WERI-Rb-1 (cell line): ENCODE data around the gene OCSTAMP.
A peak's percentile ranks its signal among the peaks of the same experiment; 100 is the strongest.

Experiments used
- DNase-seq: peaks from one replicate; pipeline ENCODE4 v3.0.0-alpha.2; 2020
- H3K27ac ChIP-seq: fragments of 250-450 bp; sonication (Bioruptor Pico); 2 replicates; pipeline ENCODE4 v1.5.1; 2020; ENCODE audit warnings: mild to moderate bottlenecking, moderate library complexity
- H3K27me3 ChIP-seq: fragments of 250-450 bp; sonication (Bioruptor Pico); 2 replicates; pipeline ENCODE4 v1.5.1; 2021; ENCODE audit warnings: mild to moderate bottlenecking, low read depth, moderate library complexity; ENCODE audit not compliant: insufficient read depth, severe bottlenecking
- H3K36me3 ChIP-seq: fragments of 250-450 bp; sonication (Bioruptor Pico); 2 replicates; pipeline ENCODE4 v1.5.1; 2020; ENCODE audit warnings: mild to moderate bottlenecking, moderate library complexity
- H3K4me3 ChIP-seq: 2 replicates; pipeline ENCODE4 v1.5.1; 2011; ENCODE audit warnings: low read depth, mild to moderate bottlenecking, control low read depth, low read length
- H3K9me3 ChIP-seq: fragments of 250-450 bp; sonication (Bioruptor Pico); 2 replicates; pipeline ENCODE4 v1.5.1; 2021; ENCODE audit warnings: mild to moderate bottlenecking, moderate library complexity; ENCODE audit not compliant: severe bottlenecking
- CTCF ChIP-seq: IDR thresholded peaks from 2 replicates; pipeline ENCODE4 v1.5.1; 2011; ENCODE audit warnings: low read depth, mild to moderate bottlenecking, control low read depth, inconsistent platforms, low read length

OCSTAMP gene

GRCh38 chr20:46519471-46520068 lies 30.9 kb downstream of the OCSTAMP start:
- DNase-seq = no peak
- H3K4me3 ChIP-seq = no peak overlapping the region
- no peaks in the 10 kb centered on the region for H3K9me3 ChIP-seq
- H3K27me3 ChIP-seq = no peaks in the 10 kb centered on the region
- H3K36me3 ChIP-seq = no peaks in the 10 kb centered on the region
- 0 out of 2 replicates have a peak, but pooled peaks have one; percentile 6 for TF ChIP-seq CTCF
- H3K27ac ChIP-seq = no peak overlapping the region

- H3K27me3 ChIP-seq = no peaks in the 10 kb centered on the region
- H3K4me3 ChIP-seq = peak within 1 kb of the TSS; percentile 86
- 0 out of 2 replicates have a peak, but pooled peaks cover 3% of the 10 kb centered on the region for H3K36me3 ChIP-seq
- no peak for TF ChIP-seq CTCF
- peak within 1 kb of the TSS; percentile 83 for H3K27ac ChIP-seq
- no peaks in the 10 kb centered on the region for H3K9me3 ChIP-seq
- peak; percentile 91 for DNase-seq
These were observed 37.3 kb downstream of the OCSTAMP start, which contains the start of gene ZNF334 for GRCh38 chr20:46512943-46513844. Gene ZNF334 (minus strand): TSS chr20:46513559. CDS start chr20:46512102, 1,457 bp downstream.

- no peaks in the 10 kb centered on the region for H3K9me3 ChIP-seq
- DNase-seq = peak; percentile 17
- no peaks in the 10 kb centered on the region for H3K27me3 ChIP-seq
- TF ChIP-seq CTCF = no peak
- 0 out of 2 replicates have a peak, but pooled peaks cover 3% of the 10 kb centered on the region for H3K36me3 ChIP-seq
- no peak overlapping the region for H3K4me3 ChIP-seq
- no peak overlapping the region for H3K27ac ChIP-seq
These were observed 40.9 kb downstream of the OCSTAMP start for GRCh38 chr20:46509523-46509922.

- H3K4me3 ChIP-seq = no peak overlapping the region
- H3K9me3 ChIP-seq = peaks cover 2% of the 10 kb centered on the region
- H3K27ac ChIP-seq = no peak overlapping the region
- no peak for TF ChIP-seq CTCF
- DNase-seq = no peak
- peaks cover 16% of the 10 kb centered on the region for H3K36me3 ChIP-seq
- no peaks in the 10 kb centered on the region for H3K27me3 ChIP-seq
These were observed 42.6 kb downstream of the OCSTAMP start for GRCh38 chr20:46507760-46508407.

GRCh38 chr20:46505506-46505905 lies 44.9 kb downstream of the OCSTAMP start:
- no peaks in the 10 kb centered on the region for H3K27me3 ChIP-seq
- peaks cover 25% of the 10 kb centered on the region for H3K36me3 ChIP-seq
- DNase-seq = no peak
- H3K27ac ChIP-seq = no peak overlapping the region
- peaks cover 21% of the 10 kb centered on the region for H3K9me3 ChIP-seq
- TF ChIP-seq CTCF = no peak
- no peak overlapping the region for H3K4me3 ChIP-seq
